Upper lobe of left lung (tissue), 4 donors: ENCODE results near the gene YIPF4.
"Not testable (repeated sequence)": the region's sequence is repeated elsewhere in the genome, so short reads cannot be mapped to it uniquely, and the experiment has no call there.

Experiments used
- CTCF ChIP-seq, 6 experiments: fragments of 450-650 bp in 4 of 6; fragments of 200-600 bp in 2 of 6; sonication (generic) in 2 of 6; IDR thresholded peaks; one replicate each; pipeline ENCODE4 v1.5.1; 2016 to 2019; ENCODE audit warnings: antibody characterized with exemption in 6 of 6
- EP300 ChIP-seq, 4 donors: sonication (generic); formaldehyde crosslinking; IDR thresholded peaks; one replicate each; pipeline ENCODE4 v1.5.1; 2017; ENCODE audit warnings: antibody characterized with exemption in 4 of 4, control low read depth in 2 of 4

- TF ChIP-seq CTCF, EP300 (IDR thresholded peaks at IDR 0.05): not testable (repeated sequence)
Measured at GRCh38 chr2:32365679-32366078, 88.0 kb downstream of the YIPF4 start.
